Measurements from ENCODE around the gene UGDH. TPM values are rescaled to one million over a fixed set of nuclear protein-coding genes. Genes with fewer than 3 reads are reported as not detected.

Gene UGDH
- total and polyA plus RNA-seq, 4 donors: 33.1 to 241 (median 84.0) TPM

DNA sequence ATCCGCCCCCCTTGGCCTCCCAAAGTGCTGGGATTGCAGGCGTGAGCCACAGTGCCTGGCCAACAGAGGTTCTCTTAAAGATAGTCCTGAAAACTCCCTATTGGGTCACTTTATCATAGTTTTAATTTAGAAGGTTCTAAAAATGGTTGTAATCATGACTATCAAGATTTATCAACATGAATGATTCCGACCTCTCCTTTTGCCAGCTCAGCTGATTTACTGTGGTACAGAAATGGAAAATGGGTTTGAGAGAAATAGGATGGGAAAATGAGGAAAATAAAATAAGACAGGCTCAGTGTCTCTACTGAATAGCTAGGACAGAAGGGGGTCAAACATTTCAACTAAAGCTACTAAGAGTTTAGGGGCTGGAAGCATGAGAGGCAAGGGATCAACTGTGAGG is 28.2 kb upstream of the UGDH start:
- WGBS: 98% methylated on average over 3 of the region's 3 CpGs
- Histone ChIP-seq H3K4me1 (ENCODE audit: control insufficient read depth in 4 of 4, insufficient read depth in 4 of 4, low read length in 3 of 4) (peaks cover 0 to 10% (median 8%) of the 10 kb centered on the region in 4 donors), H3K27ac (ENCODE audit: low read depth in 1 of 2, low read length in 2 of 2) (no peak overlapping the region), H3K4me3 (ENCODE audit: low read depth in 1 of 3, low read length in 3 of 3) (no peak overlapping the region), H3K36me3 (ENCODE audit: control insufficient read depth in 4 of 4, insufficient read depth in 3 of 4, low read depth in 1 of 4, low read length in 3 of 4) (peaks cover 5 to 29% (median 15%) of the 10 kb centered on the region in 4 donors), H3K9me3 (ENCODE audit: control insufficient read depth in 4 of 4, low read length in 3 of 4) (no peaks in the 10 kb centered on the region), H3K9ac (ENCODE audit: low read depth in 1 of 2, low read length in 2 of 2) (no peak overlapping the region), H3K27me3 (ENCODE audit: control insufficient read depth in 4 of 4, insufficient read depth in 4 of 4, low read length in 3 of 4) (no peaks in the 10 kb centered on the region)
- DNase-seq (ENCODE audit: low spot score): no peak
- TF ChIP-seq REST (IDR thresholded peaks at IDR 0.05): no peak
- TF ChIP-seq, protein P1, sequence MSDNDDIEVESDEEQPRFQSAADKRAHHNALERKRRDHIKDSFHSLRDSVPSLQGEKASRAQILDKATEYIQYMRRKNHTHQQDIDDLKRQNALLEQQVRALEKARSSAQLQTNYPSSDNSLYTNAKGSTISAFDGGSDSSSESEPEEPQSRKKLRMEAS (IDR thresholded peaks at IDR 0.05): no peak
- TF ChIP-seq NR2F2 (IDR thresholded peaks at IDR 0.05): no peak
- no peak for TF ChIP-seq EGR1 (IDR thresholded peaks at IDR 0.05; ENCODE audit: low read depth in 2 of 2)
- no peak for TF ChIP-seq GABPA (IDR thresholded peaks at IDR 0.05 in 1 of 2, conservative IDR thresholded peaks at IDR 0.05 in 1 of 2)
- no peak for TF ChIP-seq HNF4G (IDR thresholded peaks at IDR 0.05)
- no peak for TF ChIP-seq SP1 (IDR thresholded peaks at IDR 0.05)
- TF ChIP-seq FOXA2 (IDR thresholded peaks at IDR 0.05): no peak
- TF ChIP-seq JUND (IDR thresholded peaks at IDR 0.05): no peak
- TF ChIP-seq RAD21 (IDR thresholded peaks at IDR 0.05): no peak

- Histone ChIP-seq H3K9me3 (ENCODE audit: control insufficient read depth in 4 of 4, low read length in 3 of 4) (no peaks in the 10 kb centered on the region), H3K27ac (ENCODE audit: low read depth in 1 of 2, low read length in 2 of 2) (no peak overlapping the region), H3K36me3 (ENCODE audit: control insufficient read depth in 4 of 4, insufficient read depth in 3 of 4, low read depth in 1 of 4, low read length in 3 of 4) (peaks cover 3 to 15% (median 8%) of the 10 kb centered on the region in 4 donors), H3K4me1 (ENCODE audit: control insufficient read depth in 4 of 4, insufficient read depth in 4 of 4, low read length in 3 of 4) (peaks cover 0 to 9% (median 2%) of the 10 kb centered on the region in 4 donors), H3K9ac (ENCODE audit: low read depth in 1 of 2, low read length in 2 of 2) (no peak overlapping the region), H3K4me3 (ENCODE audit: low read depth in 1 of 3, low read length in 3 of 3) (no peak overlapping the region), H3K27me3 (ENCODE audit: control insufficient read depth in 4 of 4, insufficient read depth in 4 of 4, low read length in 3 of 4) (no peaks in the 10 kb centered on the region)
- TF ChIP-seq EGR1 (IDR thresholded peaks at IDR 0.05; ENCODE audit: low read depth in 2 of 2) (no peak), FOXA2 (IDR thresholded peaks at IDR 0.05) (no peak), YY1 (IDR thresholded peaks at IDR 0.05) (no peak), JUND (IDR thresholded peaks at IDR 0.05) (no peak), GABPA (IDR thresholded peaks at IDR 0.05 in 1 of 2, conservative IDR thresholded peaks at IDR 0.05 in 1 of 2) (no peak), RAD21 (IDR thresholded peaks at IDR 0.05) (no peak), RXRA (IDR thresholded peaks at IDR 0.05) (no peak), HNF4G (IDR thresholded peaks at IDR 0.05) (no peak), REST (IDR thresholded peaks at IDR 0.05) (no peak), HNF4A (conservative IDR thresholded peaks at IDR 0.05) (no peak), FOXA1 (IDR thresholded peaks at IDR 0.05) (no peak), TAF1 (conservative IDR thresholded peaks at IDR 0.05) (no peak)
- TF ChIP-seq, protein P2, sequence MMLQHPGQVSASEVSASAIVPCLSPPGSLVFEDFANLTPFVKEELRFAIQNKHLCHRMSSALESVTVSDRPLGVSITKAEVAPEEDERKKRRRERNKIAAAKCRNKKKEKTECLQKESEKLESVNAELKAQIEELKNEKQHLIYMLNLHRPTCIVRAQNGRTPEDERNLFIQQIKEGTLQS (IDR thresholded peaks at IDR 0.05): no peak
- 97% methylated on average over 3 of the region's 3 CpGs for WGBS
- DNase-seq (ENCODE audit: low spot score): no peak
These were observed 21.3 kb upstream of the UGDH start for GRCh38 chr4:39548425-39549067.

All from liver (tissue), 9 donors.